Posterior cingulate gyrus (tissue), 11 donors: ENCODE data around the gene UNC13B.
"Not testable (repeated sequence)": the region's sequence is repeated elsewhere in the genome, so short reads cannot be mapped to it uniquely, and the experiment has no call there.

Source experiments
- DNase-seq, 10 donors: peaks; one replicate each; pipeline versions ENCODE4 v3.0.0 to v3.0.0-alpha.2; 2020 to 2021; ENCODE audit warnings: mixed read lengths in 3 of 10
- intact Hi-C: fragments of 100-400 bp; cut with DNase I; formaldehyde crosslinking; loops from one replicate; pipeline ENCODE4 v1.15.1; 2023

The UNC13B gene

DNA sequence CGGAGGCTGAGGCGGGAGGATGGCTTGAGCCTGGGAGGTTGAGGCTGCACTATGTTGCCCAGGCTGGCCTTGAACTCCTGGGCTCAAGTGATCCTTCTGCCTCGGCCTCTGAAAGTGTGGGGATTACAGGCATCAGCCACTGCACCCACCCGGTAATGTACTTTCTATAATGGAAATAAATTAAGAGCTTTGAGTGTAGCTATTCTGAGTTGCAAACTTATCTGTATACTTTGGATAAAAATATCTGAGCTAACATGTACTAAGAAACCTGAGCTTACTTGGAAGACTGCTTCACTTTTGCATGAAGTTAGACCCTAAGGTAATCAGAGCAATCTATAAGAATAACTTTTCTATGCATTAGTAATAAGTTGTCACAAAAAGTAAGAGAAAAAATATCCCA lies 50.0 kb downstream of the UNC13B start:
- intact Hi-C loops, result no loop called here
- no peak for DNase-seq

DNA sequence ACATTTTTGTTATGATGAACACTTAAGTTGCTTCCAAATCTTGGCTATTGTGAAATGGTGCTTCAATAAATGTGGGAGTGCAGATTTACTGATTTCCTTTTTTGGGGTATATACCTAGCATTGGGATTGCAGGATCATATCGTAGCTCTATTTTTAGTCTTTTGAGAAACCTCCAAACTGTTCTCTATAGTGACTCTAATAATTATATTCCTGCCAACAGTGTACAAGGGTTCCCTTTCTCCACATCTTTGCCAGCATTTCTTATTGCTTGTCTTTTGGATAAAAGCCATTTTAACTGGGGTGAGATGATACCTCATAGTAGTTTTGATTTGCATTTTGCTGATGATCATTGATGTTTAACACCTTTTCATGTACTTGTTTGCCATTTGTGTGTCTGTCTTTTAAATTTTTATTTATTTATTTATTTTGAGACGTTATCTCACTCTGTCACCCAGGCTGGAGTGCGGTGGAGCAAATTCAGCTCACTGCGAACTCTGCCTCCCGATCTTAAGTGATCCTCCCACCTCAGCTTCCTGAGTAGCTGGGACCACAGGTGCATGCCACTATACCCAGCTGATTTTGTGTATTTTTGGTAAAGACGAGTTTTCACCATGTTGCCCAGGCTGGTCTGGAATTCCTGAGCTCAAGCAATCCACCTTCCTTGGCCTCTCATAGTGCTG lies 59.0 kb downstream of the UNC13B start:
- intact Hi-C loops, result no loop called here

DNA sequence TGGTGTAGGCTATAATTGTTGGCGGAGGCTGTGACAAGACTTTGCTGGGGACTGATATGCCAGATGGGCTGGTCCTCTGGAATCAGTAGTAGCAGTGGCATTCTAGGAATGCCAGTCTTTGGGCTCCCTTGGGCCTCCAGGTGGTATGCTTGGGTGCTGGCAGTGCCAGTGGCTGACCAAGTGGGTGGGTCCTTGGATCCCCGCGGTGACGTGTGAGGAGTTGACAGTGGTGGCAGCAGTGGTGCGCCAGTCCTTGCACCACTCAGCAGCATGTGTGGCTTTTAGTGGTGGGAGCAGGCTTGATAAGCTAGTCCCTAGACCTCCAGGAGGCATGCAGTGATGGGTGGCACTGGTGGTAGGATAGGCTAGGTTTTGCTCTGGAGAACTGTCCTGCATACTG lies 63.9 kb downstream of the UNC13B start:
- intact Hi-C loops, result no loop called here
- DNase-seq, result no peak

More for the DNA sequence above, 59.0 kb downstream of the UNC13B start:
- no peak for DNase-seq

DNA sequence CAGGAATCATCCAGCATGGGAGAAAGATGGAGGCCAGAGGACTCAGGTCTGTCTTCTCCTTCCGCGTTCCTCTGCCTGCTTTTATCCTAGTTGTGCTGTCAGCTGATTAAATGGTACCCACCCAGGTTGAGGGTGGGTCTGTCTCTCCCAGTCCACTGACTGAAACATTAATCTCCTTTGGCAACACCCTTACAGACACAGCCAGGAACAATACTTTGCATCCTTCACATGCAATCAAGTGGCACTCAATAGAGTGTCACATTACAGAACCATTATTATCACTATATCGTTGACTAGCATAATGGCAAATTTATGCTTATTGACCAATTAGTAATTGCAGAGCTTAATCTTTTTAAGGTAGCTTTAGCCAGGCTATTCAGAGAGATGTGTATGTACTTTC lies 64.8 kb downstream of the UNC13B start:
- intact Hi-C loops, result no loop called here
- DNase-seq, result no peak

DNA sequence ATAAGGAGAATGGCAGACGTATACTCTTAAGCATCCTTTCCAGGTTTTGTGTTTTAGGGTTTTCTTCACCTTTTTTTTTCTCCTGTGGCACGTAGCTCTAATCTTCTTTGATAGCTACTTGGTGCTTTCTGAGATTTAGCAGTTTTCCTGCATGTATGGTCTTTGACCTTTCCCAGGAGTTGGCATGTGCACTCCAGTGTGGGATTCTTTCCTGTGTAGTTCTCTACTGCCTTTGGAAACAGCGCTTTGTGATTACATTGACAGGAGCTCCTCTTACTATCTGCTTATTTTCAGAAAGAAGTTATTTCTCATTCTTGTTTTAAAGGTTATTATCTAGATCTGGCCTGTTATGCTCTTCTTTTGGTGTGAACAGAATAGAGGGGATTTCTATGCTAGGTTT lies 65.5 kb downstream of the UNC13B start:
- intact Hi-C loops, result no loop called here
- DNase-seq, result no peak

DNA sequence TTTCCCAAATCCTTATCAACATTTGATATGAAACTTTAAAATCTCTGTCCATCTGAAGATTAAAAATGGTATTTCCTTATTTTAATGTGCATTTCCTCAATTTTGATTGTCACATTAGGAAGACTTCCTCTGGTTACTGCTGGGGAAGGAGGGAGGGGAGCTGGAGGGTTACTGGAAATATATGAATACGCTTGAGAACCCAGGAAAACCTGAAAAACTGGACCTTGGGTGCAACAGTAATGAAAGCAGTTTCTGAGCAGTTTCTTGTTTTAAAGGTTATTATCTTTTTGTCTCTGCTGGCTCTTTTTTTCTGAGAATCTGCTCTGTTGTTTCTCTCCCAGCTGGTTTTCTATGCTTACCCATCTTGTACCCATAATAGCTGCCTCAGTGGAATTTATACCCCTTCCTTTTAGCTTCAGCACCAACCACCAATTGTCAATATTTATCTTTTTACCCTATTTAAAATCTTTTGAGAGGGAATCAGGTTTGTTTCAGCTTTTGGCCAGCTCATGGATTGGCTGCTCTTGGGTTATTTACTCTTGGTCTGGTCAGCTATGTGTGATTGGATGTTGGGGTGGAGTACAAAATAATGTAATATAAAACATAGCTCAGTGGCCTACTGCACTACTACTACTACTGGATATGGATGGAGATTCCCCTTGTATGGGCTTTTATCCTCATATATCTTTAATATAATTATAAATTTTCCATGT lies 67.4 kb downstream of the UNC13B start:
- DNase-seq, result no peak
- intact Hi-C loops, result no loop called here

DNA sequence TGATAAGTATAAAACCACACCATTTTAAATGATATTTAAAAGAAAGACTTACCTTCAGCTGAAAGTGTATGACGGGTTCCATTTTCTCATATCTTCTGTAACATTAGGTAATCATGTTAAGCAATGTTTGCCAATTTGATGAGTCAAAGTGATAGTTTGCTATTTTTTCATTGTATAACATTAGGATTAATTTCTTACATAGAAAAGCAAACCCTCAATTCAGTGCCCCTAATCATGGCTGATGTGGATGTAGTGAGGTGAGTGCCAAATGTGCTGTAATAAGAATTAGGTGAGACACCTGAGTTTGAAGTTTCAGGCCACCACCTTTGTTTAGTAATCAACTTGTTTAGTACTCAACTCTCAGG lies 68.0 kb downstream of the UNC13B start:
- no peak for DNase-seq
- intact Hi-C loops, result no loop called here

DNA sequence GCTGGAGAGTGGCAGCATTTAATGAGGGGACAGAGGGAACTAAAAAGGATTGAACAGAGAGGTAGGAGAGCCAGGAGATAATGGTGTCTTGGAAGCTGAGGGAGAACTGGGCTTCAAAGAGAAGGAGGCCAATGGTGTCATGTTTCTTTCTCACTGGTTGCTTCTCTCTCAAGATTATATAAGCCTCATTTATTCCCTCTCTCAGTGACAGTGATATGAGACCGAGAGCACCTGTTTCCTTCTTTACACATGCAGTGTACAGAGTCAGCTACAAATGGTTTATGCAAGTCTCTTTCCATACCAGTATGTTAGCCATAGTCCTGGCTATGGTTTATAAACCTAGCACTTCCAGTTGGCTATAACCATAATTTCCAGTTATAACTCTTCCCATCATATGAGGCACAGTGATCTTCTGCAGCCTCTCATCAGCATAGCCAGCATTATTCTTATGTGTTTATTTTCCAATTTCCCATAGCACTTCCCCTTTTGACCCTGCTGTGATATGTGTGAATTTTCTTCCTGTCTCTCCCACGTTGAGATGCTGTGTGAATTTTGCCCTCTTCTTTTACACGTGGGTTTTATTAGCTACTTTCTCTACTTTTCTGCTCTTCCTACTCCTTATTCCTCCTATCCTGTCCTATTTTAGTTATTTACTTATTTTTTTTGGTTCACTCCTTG lies 71.2 kb downstream of the UNC13B start:
- no peak for DNase-seq
- intact Hi-C loops, result no loop called here

DNA sequence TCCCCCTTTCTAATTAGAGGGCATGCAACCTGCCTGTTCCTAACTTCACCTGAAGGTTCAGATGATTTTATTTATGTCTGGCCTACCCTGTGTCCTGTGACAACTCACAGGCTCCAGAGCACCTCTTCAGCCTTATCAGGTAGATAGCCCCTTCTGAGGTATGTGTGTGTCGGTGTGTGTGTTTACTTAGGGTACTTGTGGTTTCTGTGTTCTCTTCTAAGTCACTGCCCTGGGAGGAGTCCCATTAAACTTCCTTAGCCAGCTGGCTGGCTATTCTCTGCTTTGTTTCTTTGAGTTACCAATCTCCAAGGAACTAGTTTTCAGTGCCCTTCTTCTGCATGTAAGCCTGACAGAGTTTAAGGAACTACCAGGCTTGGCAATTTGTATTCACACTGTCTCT lies 74.9 kb downstream of the UNC13B start:
- no peak for DNase-seq
- intact Hi-C loops, result no loop called here

DNA sequence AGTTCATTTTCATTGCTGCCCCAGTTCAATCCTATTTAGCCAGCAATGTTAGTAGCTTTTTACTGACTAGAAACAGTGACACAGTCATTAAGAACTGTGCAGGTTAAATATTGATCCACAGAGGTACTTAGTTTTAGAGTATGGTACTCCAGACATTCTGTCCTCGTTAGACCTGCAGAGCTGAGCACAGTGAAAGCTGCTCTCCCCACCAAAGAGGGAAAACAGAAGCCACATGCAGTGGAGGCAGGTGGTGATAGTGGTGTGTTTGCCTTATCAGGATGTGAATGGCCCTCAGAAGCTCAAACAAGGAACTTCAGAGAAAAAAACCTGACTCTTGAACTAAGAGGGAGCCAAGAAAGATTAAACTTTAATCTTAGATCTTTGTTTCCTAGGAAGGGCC lies 75.5 kb downstream of the UNC13B start:
- intact Hi-C loops, result no loop called here
- no peak for DNase-seq

DNA sequence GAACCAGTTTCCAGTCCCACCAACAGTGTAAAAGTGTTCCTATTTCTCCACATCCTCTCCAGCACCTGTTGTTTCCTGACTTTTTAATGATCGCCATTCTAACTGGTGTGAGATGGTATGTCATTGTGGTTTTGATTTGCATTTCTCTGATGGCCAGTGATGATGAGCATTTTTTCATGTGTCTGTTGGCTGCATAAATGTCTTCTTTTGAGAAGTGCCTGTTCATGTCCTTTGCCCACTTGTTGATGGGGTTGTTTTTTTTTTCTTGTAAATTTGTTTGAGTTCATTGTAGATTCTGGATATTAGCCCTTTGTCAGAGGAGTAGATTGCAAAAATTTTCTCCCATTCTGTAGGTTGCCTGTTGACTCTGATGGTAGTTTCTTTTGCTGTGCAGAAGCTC lies 84.1 kb downstream of the UNC13B start:
- DNase-seq, intact Hi-C loops: not testable (repeated sequence)

DNA sequence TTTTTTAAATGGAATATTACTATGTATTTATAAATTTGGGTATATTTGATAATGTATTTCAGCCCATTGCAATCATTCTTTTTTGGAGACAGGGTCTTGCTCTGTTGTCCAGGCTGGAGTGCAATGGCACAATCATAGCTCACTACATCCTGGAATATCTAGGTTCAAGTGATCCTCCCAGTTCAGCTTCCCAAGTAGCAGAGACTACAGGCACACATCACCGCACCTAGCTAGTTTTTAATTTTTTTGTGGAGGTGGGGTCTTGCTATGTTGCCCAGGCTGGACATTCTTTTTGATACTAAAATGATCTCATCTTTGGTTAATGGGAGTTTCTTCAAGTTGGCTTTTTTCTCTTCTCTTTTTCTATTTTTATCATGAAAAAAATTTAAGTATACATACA lies 91.3 kb downstream of the UNC13B start:
- intact Hi-C loops, result loop anchor here (10.0 kb wide), 1 partner anchor 62 kb away; no protein-coding TSS in a partner anchor
- DNase-seq, result no peak

DNA sequence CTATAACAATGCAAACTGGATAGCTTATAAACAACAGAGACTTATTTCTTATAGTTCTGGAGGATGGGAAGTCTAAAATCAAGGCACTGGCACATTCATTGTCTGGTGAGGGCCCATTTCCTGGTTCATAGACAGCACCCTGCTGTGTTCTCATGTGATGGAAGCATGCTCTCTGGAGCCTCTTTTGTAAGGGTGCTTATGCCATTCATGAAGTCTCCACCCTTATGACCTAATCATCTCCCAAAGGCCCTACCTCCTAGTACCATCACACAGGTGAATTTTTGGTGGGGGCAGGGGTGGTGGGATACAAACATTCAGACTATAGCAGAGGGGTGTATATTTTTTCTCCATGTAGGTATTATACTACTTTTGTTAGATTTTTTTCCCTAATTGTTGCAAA lies 92.4 kb downstream of the UNC13B start:
- intact Hi-C loops, result loop anchor here (10.0 kb wide), 1 partner anchor 61 kb away; no protein-coding TSS in a partner anchor
- no peak for DNase-seq

DNA sequence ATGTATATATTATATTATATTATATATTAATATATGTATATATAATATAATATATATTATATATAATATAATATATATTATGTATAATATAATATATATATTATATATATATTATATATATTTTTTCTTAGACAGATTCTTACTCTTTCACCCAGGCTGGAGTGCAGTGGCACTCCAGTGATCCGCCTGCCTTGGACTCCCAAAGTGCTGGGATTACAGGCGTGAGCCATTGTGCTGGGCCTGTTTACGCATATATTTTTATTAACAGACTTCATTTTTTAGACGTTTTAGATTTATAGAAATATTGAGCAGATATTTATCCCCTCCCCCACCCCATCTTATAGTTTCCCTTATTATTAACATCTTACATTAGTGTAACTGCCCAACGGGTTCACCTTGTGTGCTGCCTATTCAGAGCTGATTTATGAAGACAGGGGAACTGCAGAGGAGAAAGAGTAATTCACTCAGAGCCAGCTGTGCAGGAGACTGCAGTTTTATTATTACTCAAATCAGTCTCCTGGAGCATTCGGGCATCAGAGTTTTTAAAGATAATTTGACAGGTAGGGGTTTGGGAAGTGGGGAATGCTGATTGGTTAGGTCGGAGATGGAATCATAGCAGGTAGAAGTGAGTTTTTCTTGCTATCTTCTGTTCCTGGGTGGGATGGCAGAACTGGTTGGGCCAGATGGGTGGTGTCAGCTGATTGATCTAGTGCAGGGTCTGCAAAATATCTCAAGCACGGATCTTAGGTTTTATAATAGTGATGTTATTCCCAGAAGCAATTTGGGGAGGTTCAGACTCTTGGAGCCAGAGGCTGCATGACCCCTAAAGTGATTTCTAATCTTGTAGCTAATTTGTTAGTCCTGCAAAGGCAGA lies 93.4 kb downstream of the UNC13B start:
- DNase-seq, result no peak
- intact Hi-C loops, result loop anchor here (10.0 kb wide), 1 partner anchor 60 kb away; no protein-coding TSS in a partner anchor

DNA sequence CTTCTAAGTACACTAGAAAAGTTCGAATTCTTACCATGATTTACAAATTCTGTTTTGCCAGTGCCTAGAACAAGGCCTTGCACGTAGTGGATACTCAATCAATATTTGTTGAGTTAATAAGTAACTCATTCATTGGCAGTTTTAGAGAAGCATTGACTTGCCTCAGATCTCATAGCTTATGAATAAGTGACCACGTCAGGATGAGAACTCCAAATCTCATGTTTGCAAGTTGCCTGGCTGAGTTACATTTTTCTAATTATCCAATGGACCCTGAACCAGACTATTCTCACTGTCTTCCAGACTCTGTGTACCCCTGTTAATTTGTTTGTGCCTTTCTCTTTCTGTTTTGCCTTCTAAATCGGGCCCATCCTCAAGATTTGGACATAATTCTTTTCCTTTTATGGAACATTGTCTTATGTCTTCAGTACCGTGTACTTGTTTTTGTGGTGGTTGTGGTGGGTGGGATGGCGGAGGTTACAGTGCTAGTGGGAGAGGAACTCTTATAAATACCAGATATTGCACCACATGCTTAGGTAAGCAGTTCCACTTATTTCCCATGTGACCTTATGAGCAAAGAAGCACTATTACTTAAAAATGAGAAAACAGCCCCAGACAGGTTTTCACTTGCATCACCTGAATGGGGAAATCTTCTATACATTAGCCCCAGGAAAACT lies 96.3 kb downstream of the UNC13B start:
- DNase-seq, result no peak
- intact Hi-C loops, result loop anchor here (10.0 kb wide), 1 partner anchor 57 kb away; no protein-coding TSS in a partner anchor

DNA sequence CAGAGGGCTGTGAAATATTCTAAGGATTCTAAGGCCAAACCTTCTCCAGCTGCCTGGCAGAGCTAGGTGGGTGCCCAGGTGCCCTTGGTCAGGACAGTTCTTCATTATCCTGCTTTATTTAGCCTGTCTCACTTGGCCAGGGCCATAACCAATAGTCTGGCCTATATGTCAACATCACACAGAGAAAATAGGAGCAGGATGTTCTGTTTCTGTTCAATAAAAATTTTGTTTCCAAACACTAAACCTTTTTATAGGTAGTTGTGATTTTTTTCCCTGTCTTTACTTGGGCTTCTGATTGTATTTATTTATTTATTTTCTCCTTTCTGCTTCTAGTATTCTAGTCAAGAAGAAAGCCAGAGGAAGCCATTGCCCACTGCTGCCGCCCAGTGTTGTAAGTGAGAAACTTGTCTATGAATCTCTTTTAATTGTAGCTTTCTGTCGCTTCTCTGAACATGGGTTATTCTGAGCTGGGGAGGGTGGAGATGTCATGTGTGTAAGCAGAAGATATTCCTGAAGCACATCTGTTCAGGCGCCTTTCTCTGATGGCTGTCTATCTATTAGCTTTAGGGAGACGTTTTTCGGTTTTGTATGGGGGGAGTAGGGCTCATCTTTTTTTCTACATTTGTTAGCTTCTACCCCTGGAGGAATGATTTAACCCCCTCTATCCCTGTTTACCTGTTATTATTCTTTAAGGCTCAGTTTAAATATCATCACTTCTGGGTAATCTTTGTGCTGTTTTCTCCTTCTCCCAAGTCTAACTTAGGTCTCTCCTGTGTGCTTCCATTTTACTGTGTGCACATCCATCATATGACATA lies 97.1 kb downstream of the UNC13B start:
- intact Hi-C loops, result loop anchor here (1.0 to 10.0 kb wide), 2 partner anchors 56 to 142 kb away; no protein-coding TSS in a partner anchor
- DNase-seq, result peak; percentile 38 to 95 (median 76)

DNA sequence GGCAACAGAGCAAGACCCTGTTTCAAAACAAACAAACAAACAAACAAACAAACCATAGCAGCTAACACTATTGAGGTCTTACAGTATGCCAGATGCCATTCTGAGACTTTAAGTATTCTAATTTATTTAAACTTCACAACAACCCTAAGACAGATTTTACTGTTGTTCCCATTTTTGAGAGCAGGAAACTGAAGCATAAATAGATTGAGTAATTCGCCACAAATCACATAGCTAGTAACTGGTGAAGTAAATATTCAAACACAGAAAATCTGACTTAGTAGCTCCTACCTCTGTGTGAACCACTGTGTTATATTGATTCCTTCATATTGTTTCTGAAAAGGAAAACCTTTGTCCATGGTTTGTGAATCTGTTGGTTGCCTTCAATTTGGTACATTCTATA lies 98.4 kb downstream of the UNC13B start:
- DNase-seq, result no peak
- intact Hi-C loops, result no loop called here

DNA sequence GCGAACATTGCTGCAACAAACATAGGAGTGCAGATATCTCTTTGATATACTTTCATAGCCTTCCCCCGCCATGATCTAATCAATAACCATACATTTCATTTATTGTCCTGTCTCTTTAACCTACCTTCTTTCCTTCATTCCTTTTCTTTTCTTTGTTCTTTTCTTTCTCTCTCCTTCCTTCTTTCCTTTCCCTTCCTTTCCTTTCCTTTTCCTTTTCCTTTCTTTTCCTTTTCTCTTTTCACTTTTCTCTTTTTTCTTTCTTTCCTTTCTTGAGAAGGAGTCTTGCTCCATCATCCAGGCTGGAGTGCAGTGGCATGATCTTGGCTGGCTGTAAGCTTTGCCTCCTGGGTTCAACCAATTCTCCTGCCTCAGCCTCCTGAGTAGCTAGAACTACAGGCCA lies 100.3 kb downstream of the UNC13B start:
- intact Hi-C loops, result no loop called here
- no peak for DNase-seq

DNA sequence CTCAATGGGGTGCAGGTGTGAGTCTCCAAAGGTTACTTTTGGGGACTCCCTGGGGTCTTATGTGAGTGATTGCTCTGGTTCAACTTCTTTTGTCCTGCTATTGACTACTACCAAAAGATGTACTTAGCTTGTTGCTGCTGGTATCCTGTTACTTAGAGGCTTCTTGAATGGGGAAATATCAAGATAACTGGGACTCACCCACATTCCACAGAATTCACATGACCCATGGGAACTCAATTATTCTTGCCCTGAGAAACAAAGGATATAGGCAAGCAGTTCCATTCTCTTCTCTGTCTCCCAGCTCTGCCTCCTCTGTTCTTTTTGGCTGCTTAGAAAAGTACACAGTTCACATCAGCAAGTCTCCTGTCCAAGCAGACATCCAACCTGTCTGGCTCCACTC lies 105.9 kb downstream of the UNC13B start:
- DNase-seq, result no peak
- intact Hi-C loops, result no loop called here
